HG02840 (cell line): Measurements from ENCODE around the gene TAS2R38.

Experiments
- ATAC-seq: cut with Tn5 transposase; IDR thresholded peaks from one replicate; pipeline ENCODE4 v1.9.1; 2021; ENCODE audit warnings: mild to moderate bottlenecking, moderate library complexity, moderate number of reproducible peaks; ENCODE audit not compliant: unreplicated experiment, low FRiP score

TAS2R38 gene

GRCh38 chr7:141976524-141977245 is 3.1 kb upstream of the TAS2R38 start:
- ATAC-seq = no peak

- ATAC-seq = no peak
These were observed 2.4 kb upstream of the TAS2R38 start for GRCh38 chr7:141975806-141976523.

- no peak for ATAC-seq
These were observed 1.3 kb upstream of the TAS2R38 start for GRCh38 chr7:141974831-141975230.

- ATAC-seq = no peak
These were observed 12.7 kb downstream of the TAS2R38 start for GRCh38 chr7:141960687-141961422.

GRCh38 chr7:141956084-141956483 is 17.5 kb downstream of the TAS2R38 start:
- no peak for ATAC-seq

GRCh38 chr7:141954334-141954733 is 19.2 kb downstream of the TAS2R38 start:
- ATAC-seq = no peak

- ATAC-seq = no peak
These were observed 21.1 kb downstream of the TAS2R38 start for GRCh38 chr7:141952461-141952860.

- no peak for ATAC-seq
These were observed 22.8 kb downstream of the TAS2R38 start for GRCh38 chr7:141950806-141951205.

- ATAC-seq = no peak
These were observed 23.7 kb downstream of the TAS2R38 start for GRCh38 chr7:141949911-141950310.

- ATAC-seq = no peak
These were observed 24.1 kb downstream of the TAS2R38 start for GRCh38 chr7:141949451-141949850.

GRCh38 chr7:141949021-141949420 is 24.6 kb downstream of the TAS2R38 start:
- ATAC-seq = no peak

- ATAC-seq = no peak
These were observed 26.8 kb downstream of the TAS2R38 start, which contains the start of gene CLEC5A for GRCh38 chr7:141946796-141947195. Gene CLEC5A (minus strand): TSS chr7:141946974. CDS start chr7:141946292, 682 bp downstream.

- no peak for ATAC-seq
These were observed 28.2 kb downstream of the TAS2R38 start for GRCh38 chr7:141945356-141945755.

GRCh38 chr7:141944811-141945210 is 28.8 kb downstream of the TAS2R38 start:
- no peak for ATAC-seq

GRCh38 chr7:141943846-141944245 is 29.7 kb downstream of the TAS2R38 start:
- no peak for ATAC-seq

- no peak for ATAC-seq
These were observed 32.5 kb downstream of the TAS2R38 start for GRCh38 chr7:141941075-141941474.

GRCh38 chr7:141930211-141930610 is 43.4 kb downstream of the TAS2R38 start:
- no peak for ATAC-seq

- ATAC-seq = no peak
These were observed 44.8 kb downstream of the TAS2R38 start for GRCh38 chr7:141928845-141929195.

GRCh38 chr7:141928146-141928844 is 45.3 kb downstream of the TAS2R38 start:
- no peak for ATAC-seq
